COLO829 (cell line): ENCODE data around the gene PRH1.

Experiments used
- DNase-seq: peaks from one replicate; pipeline ENCODE4 v3.0.0; 2012; ENCODE audit warnings: low spot score

The PRH1 gene

GRCh38 chr12:10884086-10884725, at the start of gene PRH1:
Gene PRH1, minus strand, starts transcription at chr12:10884255. Its CDS starts 38 bp downstream, at chr12:10884217.
- no peak for DNase-seq

GRCh38 chr12:10928746-10929286, 44.8 kb upstream of the PRH1 start, which contains the start of gene PRH2:
Gene PRH2, plus strand, starts transcription at chr12:10929236. Its CDS starts 38 bp downstream, at chr12:10929274.
- DNase-seq, result no peak

- no peak for DNase-seq
Measured at GRCh38 chr12:10926269-10926668, 42.2 kb upstream of the PRH1 start.

GRCh38 chr12:10919809-10920208, 35.8 kb upstream of the PRH1 start:
- no peak for DNase-seq

- DNase-seq, result no peak
Measured at GRCh38 chr12:10910380-10910779, 26.3 kb upstream of the PRH1 start.

- no peak for DNase-seq
Measured at GRCh38 chr12:10909462-10909861, 25.4 kb upstream of the PRH1 start, which contains the start of gene TAS2R13. Gene TAS2R13, minus strand, starts transcription at chr12:10909562. Its CDS starts 264 bp downstream, at chr12:10909298.

GRCh38 chr12:10904686-10905085, 20.6 kb upstream of the PRH1 start:
- no peak for DNase-seq

- no peak for DNase-seq
Measured at GRCh38 chr12:10901427-10901826, 17.4 kb upstream of the PRH1 start.

- DNase-seq, result no peak
Measured at GRCh38 chr12:10900972-10901371, 16.9 kb upstream of the PRH1 start.

- DNase-seq, result no peak
Measured at GRCh38 chr12:10900530-10900929, 16.5 kb upstream of the PRH1 start.

GRCh38 chr12:10896854-10897253, 12.8 kb upstream of the PRH1 start:
- DNase-seq, result no peak

GRCh38 chr12:10891937-10892336, 7.9 kb upstream of the PRH1 start:
- no peak for DNase-seq

- DNase-seq, result no peak
Measured at GRCh38 chr12:10889226-10889625, 5.2 kb upstream of the PRH1 start.

GRCh38 chr12:10873378-10873777, 10.7 kb downstream of the PRH1 start:
- DNase-seq, result peak; percentile 35

- no peak for DNase-seq
Measured at GRCh38 chr12:10867381-10867780, 16.7 kb downstream of the PRH1 start.

GRCh38 chr12:10863512-10864218, 20.4 kb downstream of the PRH1 start:
- DNase-seq, result no peak

- no peak for DNase-seq
Measured at GRCh38 chr12:10861366-10861765, 22.7 kb downstream of the PRH1 start.

- DNase-seq, result no peak
Measured at GRCh38 chr12:10855807-10856206, 28.2 kb downstream of the PRH1 start.

GRCh38 chr12:10853776-10854175, 30.3 kb downstream of the PRH1 start:
- DNase-seq, result no peak

- DNase-seq, result no peak
Measured at GRCh38 chr12:10851243-10851858, 32.7 kb downstream of the PRH1 start.

- DNase-seq, result peak; percentile 12
Measured at GRCh38 chr12:10849425-10849878, 34.6 kb downstream of the PRH1 start, which contains the start of gene PRR4. Gene PRR4, minus strand, starts transcription at chr12:10849475. Its CDS starts 38 bp downstream, at chr12:10849437.

- DNase-seq, result no peak
Measured at GRCh38 chr12:10847744-10848143, 36.3 kb downstream of the PRH1 start.

GRCh38 chr12:10842862-10843261, 41.2 kb downstream of the PRH1 start:
- no peak for DNase-seq
